Mesodermal cell (in vitro differentiated cells): ENCODE data around the gene CASP3.
"Not testable (repeated sequence)": the region's sequence is repeated elsewhere in the genome, so short reads cannot be mapped to it uniquely, and the experiment has no call there.

Source experiments
- H3K27ac ChIP-seq: 2 replicates; pipeline ENCODE4 v1.7.0; 2013; ENCODE audit warnings: mild to moderate bottlenecking, low read depth, low read length, moderate library complexity; ENCODE audit not compliant: severe bottlenecking
- H3K36me3 ChIP-seq: 2 replicates; pipeline ENCODE4 v1.7.1; 2013; ENCODE audit warnings: mild to moderate bottlenecking, low read length, moderate library complexity; ENCODE audit not compliant: control insufficient read depth, insufficient read depth
- H3K4me1 ChIP-seq: one replicate; pipeline ENCODE4 v1.7.1; 2013; ENCODE audit warnings: mild to moderate bottlenecking, low read length; ENCODE audit not compliant: insufficient read depth, control insufficient read depth, poor library complexity, severe bottlenecking
- H3K4me3 ChIP-seq: 2 replicates; pipeline ENCODE4 v1.7.0; 2013; ENCODE audit warnings: low read length, control low read depth, mild to moderate bottlenecking; ENCODE audit not compliant: insufficient read depth, poor library complexity, severe bottlenecking; ENCODE audit errors: extremely low read depth
- H3K9me3 ChIP-seq: 2 replicates; pipeline ENCODE4 v1.7.1; 2013; ENCODE audit warnings: mild to moderate bottlenecking, low read length, moderate library complexity; ENCODE audit not compliant: control insufficient read depth
- WGBS, 2 experiments: methylation state at CpG; one replicate each; pipeline ENCODE4 v1.1.5; 2013; ENCODE audit warnings: missing lambda C conversion rate in 2 of 2; ENCODE audit not compliant: insufficient coverage in 2 of 2; 5-methylcytosine and 5-hydroxymethylcytosine counted together

The CASP3 gene

GRCh38 chr4:184662236-184662635 lies 13.0 kb upstream of the CASP3 start:
- WGBS, 2 experiments, result no CpG with 5 or more reads among the region's 1 CpG
- no peaks in the 10 kb centered on the region for H3K4me1 ChIP-seq
- H3K9me3 ChIP-seq, result no peaks in the 10 kb centered on the region
- H3K4me3 ChIP-seq, result no peak overlapping the region
- H3K27ac ChIP-seq, result no peak overlapping the region
- H3K36me3 ChIP-seq, result peaks cover 18% of the 10 kb centered on the region

GRCh38 chr4:184660978-184661377 lies 11.7 kb upstream of the CASP3 start:
- H3K9me3 ChIP-seq, result no peaks in the 10 kb centered on the region
- H3K4me3 ChIP-seq, result no peak overlapping the region
- no peak overlapping the region for H3K27ac ChIP-seq
- no peaks in the 10 kb centered on the region for H3K4me1 ChIP-seq
- peaks cover 5% of the 10 kb centered on the region for H3K36me3 ChIP-seq

GRCh38 chr4:184657820-184658219 lies 8.6 kb upstream of the CASP3 start:
- not testable (repeated sequence) for H3K4me3 ChIP-seq, H3K36me3 ChIP-seq, H3K4me1 ChIP-seq, H3K27ac ChIP-seq, H3K9me3 ChIP-seq
- 88 to 89% methylated on average over 2 to 5 of the region's 9 CpGs for WGBS, 2 experiments

- Histone ChIP-seq H3K4me1 (no peaks in the 10 kb centered on the region), H3K4me3 (no peak overlapping the region), H3K27ac (no peak overlapping the region), H3K36me3 (no peaks in the 10 kb centered on the region), H3K9me3 (no peaks in the 10 kb centered on the region)
- WGBS, 2 experiments, result 80 to 90% methylated on average over 1 to 2 of the region's 3 CpGs
Observed at GRCh38 chr4:184657144-184657543, 7.9 kb upstream of the CASP3 start.

GRCh38 chr4:184655889-184656869 lies 6.9 kb upstream of the CASP3 start:
- H3K4me3 ChIP-seq, result no peak overlapping the region
- 95 to 98% methylated on average over 5 to 6 of the region's 8 CpGs for WGBS, 2 experiments
- no peaks in the 10 kb centered on the region for H3K9me3 ChIP-seq
- no peaks in the 10 kb centered on the region for H3K4me1 ChIP-seq
- H3K36me3 ChIP-seq, result no peaks in the 10 kb centered on the region
- H3K27ac ChIP-seq, result no peak overlapping the region

GRCh38 chr4:184653650-184654049 lies 4.4 kb upstream of the CASP3 start:
- Histone ChIP-seq H3K9me3 (no peaks in the 10 kb centered on the region), H3K4me1 (no peaks in the 10 kb centered on the region), H3K4me3 (no peak overlapping the region), H3K36me3 (no peaks in the 10 kb centered on the region), H3K27ac (no peak overlapping the region)
- no CpG with 5 or more reads among the region's 2 CpGs for WGBS, 2 experiments

- H3K4me1 ChIP-seq, H3K36me3 ChIP-seq, H3K27ac ChIP-seq, H3K9me3 ChIP-seq, H3K4me3 ChIP-seq: not testable (repeated sequence)
Observed at GRCh38 chr4:184652681-184653080, 3.4 kb upstream of the CASP3 start.

GRCh38 chr4:184651899-184652298 lies 2.7 kb upstream of the CASP3 start:
- Histone ChIP-seq H3K4me3 (no peak overlapping the region), H3K27ac (no peak overlapping the region), H3K4me1 (peaks cover 9% of the 10 kb centered on the region), H3K9me3 (no peaks in the 10 kb centered on the region), H3K36me3 (no peaks in the 10 kb centered on the region)
- 83% methylated on average over 5 of the region's 8 CpGs for WGBS, 2 experiments

- 56 to 59% methylated on average over 13 to 17 of the region's 21 CpGs for WGBS, 2 experiments
- Histone ChIP-seq H3K27ac (peak overlapping the region; percentile 86), H3K4me1 (peaks cover 15% of the 10 kb centered on the region), H3K4me3 (peak overlapping the region; percentile 86), H3K9me3 (no peaks in the 10 kb centered on the region), H3K36me3 (peaks cover 6% of the 10 kb centered on the region)
Observed at GRCh38 chr4:184649971-184650855, 966 bp upstream of the CASP3 start.

GRCh38 chr4:184648313-184649025 lies 778 bp downstream of the CASP3 start:
- Histone ChIP-seq H3K36me3 (peaks cover 8% of the 10 kb centered on the region), H3K27ac (peak overlapping the region; percentile 90), H3K4me1 (peaks cover 20% of the 10 kb centered on the region), H3K9me3 (no peaks in the 10 kb centered on the region), H3K4me3 (peak overlapping the region; percentile 86)
- WGBS, 2 experiments, result 0% methylated on average over 43 to 52 of the region's 52 CpGs
